Ishikawa (cell line): ENCODE results near the gene COQ8B.

Experiments used
- CEBPB ChIP-seq: IDR thresholded peaks from 2 replicates; pipeline ENCODE4 v1.6.1; 2012
- CREB1 ChIP-seq: IDR thresholded peaks from 2 replicates; pipeline ENCODE4 v1.6.1; 2012; ENCODE audit warnings: low read depth
- EGR1 ChIP-seq: IDR thresholded peaks from 2 replicates; pipeline ENCODE4 v1.6.1; 2012
- EP300 ChIP-seq: IDR thresholded peaks from 2 replicates; pipeline ENCODE4 v1.6.1; 2012; ENCODE audit warnings: borderline replicate concordance
- FOXM1 ChIP-seq: IDR thresholded peaks from 2 replicates; pipeline ENCODE4 v1.6.1; 2012; ENCODE audit warnings: low read depth, borderline replicate concordance
- MAX ChIP-seq: IDR thresholded peaks from 2 replicates; pipeline ENCODE4 v1.6.1; 2012
- NFIC ChIP-seq: IDR thresholded peaks from 2 replicates; pipeline ENCODE4 v1.6.1; 2012
- RAD21 ChIP-seq: IDR thresholded peaks from 2 replicates; pipeline ENCODE4 v1.6.1; 2012; ENCODE audit warnings: low read depth
- REST ChIP-seq: IDR thresholded peaks from 2 replicates; pipeline ENCODE4 v1.6.1; 2012; ENCODE audit warnings: low read depth, mild to moderate bottlenecking
- TAF1 ChIP-seq: IDR thresholded peaks from 2 replicates; pipeline ENCODE4 v1.6.1; 2012; ENCODE audit warnings: low read depth, mild to moderate bottlenecking
- TCF12 ChIP-seq: IDR thresholded peaks from 2 replicates; pipeline ENCODE4 v1.6.1; 2012; ENCODE audit warnings: low read depth
- TEAD4 ChIP-seq: IDR thresholded peaks from 2 replicates; pipeline ENCODE4 v1.6.1; 2012
- USF1 ChIP-seq: IDR thresholded peaks from 2 replicates; pipeline ENCODE4 v1.6.1; 2012
- YY1 ChIP-seq: IDR thresholded peaks from 2 replicates; pipeline ENCODE4 v1.6.1; 2012; ENCODE audit warnings: low read depth
- ZBTB7A ChIP-seq: IDR thresholded peaks from 2 replicates; pipeline ENCODE4 v1.6.1; 2012; ENCODE audit warnings: low read depth

Gene COQ8B

GRCh38 chr19:40705950-40706619 lies 10.6 kb downstream of the COQ8B start:
- TF ChIP-seq FOXM1 = no peak
- no peak for TF ChIP-seq RAD21
- TF ChIP-seq CEBPB = no peak
- TF ChIP-seq TEAD4 = no peak
- TF ChIP-seq ZBTB7A = no peak
- no peak for TF ChIP-seq YY1
- TF ChIP-seq EGR1 = no peak
- TF ChIP-seq NFIC = no peak
- no peak for TF ChIP-seq CREB1
- TF ChIP-seq REST = no peak
- TF ChIP-seq TAF1 = no peak
- TF ChIP-seq EP300 = no peak
- TF ChIP-seq USF1 = no peak
- TF ChIP-seq TCF12 = no peak
- TF ChIP-seq MAX = no peak

- TF ChIP-seq YY1 (no peak), FOXM1 (no peak), RAD21 (no peak), ZBTB7A (no peak), CREB1 (no peak), TCF12 (no peak), TAF1 (no peak), MAX (no peak), USF1 (no peak), NFIC (no peak), EP300 (no peak), EGR1 (no peak), CEBPB (no peak), REST (no peak), TEAD4 (no peak)
Observed at GRCh38 chr19:40705362-40705651, 11.4 kb downstream of the COQ8B start.

GRCh38 chr19:40704491-40705361 lies 12.0 kb downstream of the COQ8B start:
- TF ChIP-seq TAF1 = no peak
- no peak for TF ChIP-seq MAX
- TF ChIP-seq CREB1 = no peak
- no peak for TF ChIP-seq CEBPB
- TF ChIP-seq FOXM1 = no peak
- TF ChIP-seq YY1 = no peak
- TF ChIP-seq NFIC = no peak
- TF ChIP-seq USF1 = no peak
- no peak for TF ChIP-seq TEAD4

GRCh38 chr19:40703029-40703755 lies 13.5 kb downstream of the COQ8B start:
- TF ChIP-seq MAX = no peak
- no peak for TF ChIP-seq RAD21
